HG03175 (cell line): ENCODE measurements around the gene NIN.
"Not testable (repeated sequence)": the region's sequence is repeated elsewhere in the genome, so short reads cannot be mapped to it uniquely, and the experiment has no call there.

Source experiments
- ATAC-seq: cut with Tn5 transposase; IDR thresholded peaks from one replicate; pipeline ENCODE4 v1.9.1; 2021; ENCODE audit warnings: mild to moderate bottlenecking, moderate library complexity; ENCODE audit not compliant: unreplicated experiment

The NIN gene

GRCh38 chr14:50733494-50733893, 97.5 kb downstream of the NIN start:
- no peak for ATAC-seq

- ATAC-seq: no peak
These were observed 102.1 kb downstream of the NIN start for GRCh38 chr14:50728836-50729235.

GRCh38 chr14:50726372-50727107, 104.4 kb downstream of the NIN start:
- ATAC-seq: no peak

DNA sequence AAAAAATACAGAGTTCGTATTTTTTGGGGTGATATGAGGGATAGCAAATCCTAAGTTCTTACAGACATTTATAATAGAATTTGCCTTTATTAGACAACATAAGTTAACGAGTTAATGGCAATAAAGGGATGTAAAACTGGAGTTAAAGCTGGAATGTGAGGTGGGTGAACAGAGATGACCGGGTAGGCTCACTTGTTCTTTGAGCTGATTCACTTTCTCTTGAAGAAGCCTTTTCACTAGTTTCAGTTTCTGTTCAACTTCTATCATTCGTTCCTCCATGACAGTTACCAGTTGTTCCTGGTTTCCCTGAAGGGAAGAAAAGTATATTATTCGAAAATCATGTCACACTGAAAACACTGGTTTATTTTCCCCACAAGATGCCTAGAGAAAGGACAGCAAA, 105.2 kb downstream of the NIN start:
- ATAC-seq: no peak

DNA sequence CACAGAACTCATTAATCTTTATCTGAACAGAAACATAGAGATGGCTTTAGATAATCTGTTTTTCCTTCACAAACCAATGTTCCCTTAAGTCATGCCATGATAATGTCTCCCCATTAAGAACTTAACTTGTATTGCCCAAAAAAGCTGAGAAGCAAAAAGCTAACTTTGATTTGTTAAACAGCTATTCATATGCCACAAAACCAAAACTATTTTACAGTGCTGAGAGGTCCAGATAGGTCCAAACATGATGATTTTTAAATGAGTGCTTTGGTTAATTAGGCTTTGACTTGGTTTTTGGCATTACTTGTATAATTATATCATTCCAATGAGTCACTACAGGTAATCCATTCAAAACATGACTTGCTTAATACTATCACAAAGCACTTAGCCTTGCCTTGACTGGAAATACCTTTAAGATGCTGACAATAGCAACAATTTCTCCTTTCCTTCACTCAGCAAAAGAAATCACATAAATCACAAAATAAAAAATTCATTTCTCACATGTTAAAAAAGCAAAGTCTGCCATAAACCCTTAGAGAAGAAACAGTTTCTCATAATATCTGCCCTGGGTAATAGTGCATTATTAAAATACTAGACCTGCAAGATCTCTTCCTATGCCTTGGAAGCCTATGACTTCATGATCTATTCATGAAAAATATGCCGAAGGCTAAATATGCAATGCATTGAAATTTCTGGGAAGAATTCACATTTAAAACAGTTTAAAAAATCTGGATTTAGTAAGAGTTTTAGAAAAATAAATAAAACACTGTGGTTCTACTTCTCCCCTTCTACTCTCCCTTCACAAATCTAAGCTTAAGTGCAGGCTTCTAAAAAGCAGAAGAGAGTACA, 110.8 kb downstream of the NIN start:
- ATAC-seq: no peak

- no peak for ATAC-seq
These were observed 112.0 kb downstream of the NIN start for GRCh38 chr14:50718949-50719348.

DNA sequence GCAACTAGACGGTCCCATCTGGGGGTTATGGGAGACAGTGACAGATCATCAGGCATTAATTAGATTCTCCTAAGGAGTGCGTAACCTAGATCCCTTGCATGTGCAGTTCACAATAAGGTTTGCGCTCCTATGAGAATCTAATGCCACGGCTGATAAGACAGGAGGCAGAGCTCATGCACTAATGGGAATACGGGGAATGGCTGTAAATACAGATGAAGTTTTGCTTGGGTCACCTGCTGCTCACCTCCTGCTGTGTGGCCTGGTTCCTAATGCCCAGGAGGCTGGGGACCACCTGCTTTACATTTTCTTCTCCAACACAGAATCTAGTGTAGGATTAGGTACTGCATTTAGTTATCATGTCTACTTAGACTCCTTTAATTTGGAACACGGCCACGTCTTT, 113.2 kb downstream of the NIN start:
- ATAC-seq: no peak

GRCh38 chr14:50714450-50715073, 116.4 kb downstream of the NIN start:
- ATAC-seq: peak; percentile 46

GRCh38 chr14:50711043-50711442, 119.9 kb downstream of the NIN start:
- ATAC-seq: no peak

DNA sequence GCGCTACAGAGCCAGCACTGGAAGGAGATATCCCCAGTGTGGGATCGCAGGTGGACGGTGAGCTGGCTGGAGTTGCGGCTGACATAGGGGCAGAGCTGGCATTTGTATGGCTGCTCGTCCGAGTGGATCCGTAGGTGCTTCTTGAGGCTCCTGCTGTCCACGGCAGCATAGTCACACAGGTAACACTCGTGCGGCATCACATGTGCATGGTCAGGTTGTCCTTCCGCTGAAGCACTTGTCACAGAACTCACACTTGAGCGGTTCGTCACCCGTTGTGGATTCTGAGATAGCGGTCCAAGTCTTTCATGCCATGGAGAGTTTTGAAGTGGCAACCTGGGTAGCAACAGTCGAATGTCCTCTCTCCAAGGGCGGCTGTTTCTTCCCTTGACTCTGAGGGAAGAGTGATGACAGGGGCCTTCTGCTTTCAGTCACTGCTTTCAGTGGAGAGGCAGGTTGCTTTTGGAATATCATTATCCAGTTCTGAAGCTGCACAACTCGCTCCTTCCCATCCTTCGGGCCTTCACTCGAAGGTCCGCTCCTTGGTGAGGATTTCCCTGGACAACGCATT, 125.9 kb downstream of the NIN start:
- ATAC-seq: no peak

GRCh38 chr14:50704454-50705010, 126.4 kb downstream of the NIN start:
- no peak for ATAC-seq

DNA sequence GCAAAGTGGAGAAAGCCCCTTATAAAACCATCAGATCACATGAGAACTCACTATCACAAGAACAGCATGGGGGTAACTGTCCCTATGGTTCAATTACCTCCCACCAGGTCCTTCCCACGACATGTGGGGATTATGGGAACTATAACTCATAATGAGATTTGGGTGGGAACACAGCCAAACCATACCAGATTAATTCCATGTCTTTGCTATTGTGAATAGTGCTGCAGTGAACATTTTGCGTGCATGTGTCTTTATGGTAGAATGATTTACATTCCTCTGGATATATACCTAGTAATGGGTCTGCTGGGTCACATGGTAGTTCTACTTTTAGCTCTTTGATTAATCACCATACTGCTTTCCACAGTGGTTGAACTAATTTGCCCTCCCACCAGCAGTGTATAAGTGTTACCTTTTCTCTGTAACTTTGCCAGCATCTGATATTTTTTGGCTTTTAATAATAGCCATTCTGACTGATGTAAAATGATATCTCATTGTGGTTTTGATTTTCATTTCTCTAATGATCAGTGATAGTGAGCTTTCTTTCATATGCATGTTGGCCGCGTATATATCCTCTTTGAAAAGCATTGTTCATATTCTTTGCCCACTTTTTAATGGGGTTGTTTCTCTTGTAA, 133.2 kb downstream of the NIN start:
- no peak for ATAC-seq

GRCh38 chr14:50694260-50694659, 136.7 kb downstream of the NIN start:
- not testable (repeated sequence) for ATAC-seq

DNA sequence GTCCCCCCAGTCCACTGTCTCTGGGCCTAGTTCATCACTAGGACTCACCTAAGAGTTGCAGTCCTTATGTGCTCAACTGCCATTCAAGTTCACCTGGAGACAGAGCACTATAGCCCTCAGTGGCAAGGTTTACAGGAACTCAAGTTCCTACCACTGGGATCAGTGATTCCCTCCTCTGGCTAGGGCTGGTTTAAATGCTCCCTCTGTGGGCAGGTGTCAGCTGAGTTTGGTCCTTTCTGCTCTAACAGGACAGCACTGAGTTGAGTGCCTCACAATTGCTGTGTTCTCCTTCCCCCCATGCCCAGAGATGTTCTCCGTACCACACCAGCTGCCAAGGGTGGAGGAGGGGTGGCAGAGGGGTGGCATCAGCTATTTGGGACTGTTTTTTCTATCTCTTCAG, 142.1 kb downstream of the NIN start:
- no peak for ATAC-seq

- no peak for ATAC-seq
These were observed 151.3 kb downstream of the NIN start for GRCh38 chr14:50679674-50680073.

- ATAC-seq: no peak
These were observed 152.8 kb downstream of the NIN start for GRCh38 chr14:50678163-50678562.

DNA sequence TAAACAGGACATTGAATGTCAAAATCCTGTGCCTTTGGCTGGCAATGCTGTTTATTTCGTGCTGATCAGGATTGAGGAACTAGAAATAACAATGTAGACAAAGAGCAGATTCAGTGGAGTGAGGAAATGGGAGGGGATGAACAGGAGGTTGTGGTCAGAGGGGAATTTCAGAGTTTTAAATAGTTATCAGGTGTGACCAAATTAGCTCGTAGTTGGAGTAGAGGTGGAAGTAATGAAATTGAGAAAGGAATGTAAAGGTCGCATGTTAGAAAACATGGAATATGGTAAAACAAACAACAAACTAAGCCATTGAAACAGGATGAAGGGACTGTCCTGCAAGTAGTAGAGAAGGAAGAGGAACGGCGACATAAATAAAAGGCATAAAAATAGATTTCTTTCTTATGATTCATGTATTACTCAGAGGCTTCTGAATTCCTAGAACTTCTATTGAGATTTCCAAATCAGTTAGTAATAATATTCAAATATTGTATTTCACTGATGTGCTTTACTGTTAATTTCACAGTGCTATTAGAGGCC, 153.4 kb downstream of the NIN start:
- peak; percentile 62 for ATAC-seq

DNA sequence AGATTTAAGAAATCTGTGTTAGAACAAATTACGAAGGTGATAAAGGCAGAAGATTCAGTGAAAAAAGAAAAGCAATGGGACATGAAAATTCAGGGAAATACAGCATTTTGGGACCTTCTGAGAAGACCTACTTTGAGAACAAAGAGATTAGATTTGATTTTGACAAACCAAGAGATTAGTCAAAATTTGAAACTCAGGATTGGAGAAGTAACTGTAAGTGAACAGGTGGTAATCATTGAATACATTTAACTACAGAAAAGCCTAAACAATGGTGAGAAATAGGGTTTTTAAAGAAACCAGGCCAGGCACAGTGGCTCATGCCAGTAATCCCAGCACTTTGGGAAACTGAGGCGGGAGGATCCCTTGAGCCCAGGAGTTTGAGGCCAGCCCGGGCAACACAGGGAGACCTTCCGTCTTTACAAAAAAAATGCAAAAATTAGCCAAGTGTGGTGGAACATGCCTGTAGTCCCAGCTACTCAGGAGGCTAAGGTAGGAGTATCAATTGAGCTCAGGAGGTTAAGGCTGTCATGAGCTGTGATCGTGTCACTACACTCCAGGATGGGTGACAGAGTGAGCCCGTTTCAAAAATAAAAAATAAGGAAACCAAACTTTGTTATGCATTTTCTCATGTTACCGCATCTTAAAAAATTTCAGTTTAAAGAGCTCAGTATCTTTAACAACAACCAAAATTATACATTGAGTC, 154.0 kb downstream of the NIN start:
- no peak for ATAC-seq

GRCh38 chr14:50675597-50675996, 155.4 kb downstream of the NIN start:
- no peak for ATAC-seq

- ATAC-seq: no peak
These were observed 160.1 kb downstream of the NIN start for GRCh38 chr14:50670866-50671256.
